ENCODE results near the gene KLHL33. TPM values are rescaled to one million over a fixed set of nuclear protein-coding genes. Genes with fewer than 3 reads are reported as not detected.

KLHL33 gene
- total RNA-seq: under 1 TPM; 0.50 to 0.92 (median 0.77) TPM

- no peaks in the 10 kb centered on the region for H3K9me3 ChIP-seq
- intact Hi-C loops (cut with DNase I): no loop called here
- H3K4me3 ChIP-seq: peak within 1 kb of the TSS; percentile 45 to 54 (median 47)
- H3K27me3 ChIP-seq: peaks cover 0 to 24% (median 0%) of the 10 kb centered on the region in 4 donors
- DNase-seq (ENCODE audit: extremely low spot score): no peak
- peaks cover 10 to 29% (median 18%) of the 10 kb centered on the region in 4 donors for H3K4me1 ChIP-seq
- WGBS: 81% methylated on average over 14 of the region's 17 CpGs
- H3K27ac ChIP-seq (replicated peaks in 1 of 4): peak within 1 kb of the TSS; percentile 63 to 82 (median 73)
- no peaks in the 10 kb centered on the region for H3K36me3 ChIP-seq
- TF ChIP-seq POLR2A (IDR thresholded peaks at IDR 0.05; ENCODE audit: low read depth) (no peak), EP300 (IDR thresholded peaks at IDR 0.05) (no peak), POLR2AphosphoS5 (IDR thresholded peaks at IDR 0.05) (no peak)
- TF ChIP-seq, protein P1, sequence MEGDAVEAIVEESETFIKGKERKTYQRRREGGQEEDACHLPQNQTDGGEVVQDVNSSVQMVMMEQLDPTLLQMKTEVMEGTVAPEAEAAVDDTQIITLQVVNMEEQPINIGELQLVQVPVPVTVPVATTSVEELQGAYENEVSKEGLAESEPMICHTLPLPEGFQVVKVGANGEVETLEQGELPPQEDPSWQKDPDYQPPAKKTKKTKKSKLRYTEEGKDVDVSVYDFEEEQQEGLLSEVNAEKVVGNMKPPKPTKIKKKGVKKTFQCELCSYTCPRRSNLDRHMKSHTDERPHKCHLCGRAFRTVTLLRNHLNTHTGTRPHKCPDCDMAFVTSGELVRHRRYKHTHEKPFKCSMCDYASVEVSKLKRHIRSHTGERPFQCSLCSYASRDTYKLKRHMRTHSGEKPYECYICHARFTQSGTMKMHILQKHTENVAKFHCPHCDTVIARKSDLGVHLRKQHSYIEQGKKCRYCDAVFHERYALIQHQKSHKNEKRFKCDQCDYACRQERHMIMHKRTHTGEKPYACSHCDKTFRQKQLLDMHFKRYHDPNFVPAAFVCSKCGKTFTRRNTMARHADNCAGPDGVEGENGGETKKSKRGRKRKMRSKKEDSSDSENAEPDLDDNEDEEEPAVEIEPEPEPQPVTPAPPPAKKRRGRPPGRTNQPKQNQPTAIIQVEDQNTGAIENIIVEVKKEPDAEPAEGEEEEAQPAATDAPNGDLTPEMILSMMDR (IDR thresholded peaks at IDR 0.05): no peak
Observed at GRCh38 chr14:20435582-20436362, at the start of gene KLHL33. KLHL33 (minus strand) TSS chr14:20436166; CDS start chr14:20435811, 355 bp downstream.

GRCh38 chr14:20482382-20482781 is 46.4 kb upstream of the KLHL33 start:
- no peak for TF ChIP-seq POLR2AphosphoS5 (IDR thresholded peaks at IDR 0.05)
- no peak for TF ChIP-seq POLR2A (IDR thresholded peaks at IDR 0.05; ENCODE audit: low read depth)
- TF ChIP-seq, protein P1 (IDR thresholded peaks at IDR 0.05): no peak
- TF ChIP-seq EP300 (IDR thresholded peaks at IDR 0.05): no peak
- Histone ChIP-seq H3K9me3 (no peaks in the 10 kb centered on the region), H3K27ac (replicated peaks in 1 of 4) (no peak overlapping the region), H3K4me3 (no peak overlapping the region), H3K4me1 (peaks cover 3 to 9% (median 5%) of the 10 kb centered on the region in 4 donors), H3K27me3 (peaks cover 0 to 14% (median 0%) of the 10 kb centered on the region in 4 donors), H3K36me3 (peaks cover 0 to 9% (median 0%) of the 10 kb centered on the region in 4 donors)
- 84% methylated on average over 5 of the region's 5 CpGs for WGBS
- no peak for DNase-seq (ENCODE audit: extremely low spot score)
- intact Hi-C loops (cut with DNase I): no loop called here

DNA sequence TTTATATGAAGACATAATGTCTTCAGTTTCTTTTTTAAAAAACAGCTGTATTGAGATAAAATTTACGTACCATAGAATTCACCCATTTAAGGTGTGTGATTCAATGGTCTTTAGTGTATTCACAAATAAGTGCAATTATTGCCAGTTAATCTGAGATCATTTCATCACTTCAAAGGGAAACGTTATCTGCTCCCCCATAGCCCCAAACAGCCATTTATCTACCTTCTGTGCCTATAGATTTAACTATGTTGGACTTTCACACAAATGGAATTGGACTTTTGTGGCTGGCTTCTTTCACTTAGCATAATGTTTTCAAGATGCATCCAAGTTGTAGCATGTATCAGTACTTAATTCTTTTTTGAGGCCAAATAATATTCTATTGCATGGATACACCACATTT is 42.9 kb upstream of the KLHL33 start:
- no peak overlapping the region for H3K4me3 ChIP-seq
- H3K9me3 ChIP-seq: no peaks in the 10 kb centered on the region
- H3K27ac ChIP-seq (replicated peaks in 1 of 4): no peak overlapping the region
- 86% methylated on average over 2 of the region's 2 CpGs for WGBS
- H3K4me1 ChIP-seq: peaks cover 7 to 14% (median 10%) of the 10 kb centered on the region in 4 donors
- intact Hi-C loops (cut with DNase I): no loop called here
- H3K27me3 ChIP-seq: no peaks in the 10 kb centered on the region
- TF ChIP-seq, protein P1 (IDR thresholded peaks at IDR 0.05): no peak
- no peak for TF ChIP-seq EP300 (IDR thresholded peaks at IDR 0.05)
- TF ChIP-seq POLR2A (IDR thresholded peaks at IDR 0.05; ENCODE audit: low read depth): no peak
- TF ChIP-seq POLR2AphosphoS5 (IDR thresholded peaks at IDR 0.05): no peak
- peaks cover 0 to 44% (median 26%) of the 10 kb centered on the region in 4 donors for H3K36me3 ChIP-seq
- DNase-seq (ENCODE audit: extremely low spot score): no peak

DNA sequence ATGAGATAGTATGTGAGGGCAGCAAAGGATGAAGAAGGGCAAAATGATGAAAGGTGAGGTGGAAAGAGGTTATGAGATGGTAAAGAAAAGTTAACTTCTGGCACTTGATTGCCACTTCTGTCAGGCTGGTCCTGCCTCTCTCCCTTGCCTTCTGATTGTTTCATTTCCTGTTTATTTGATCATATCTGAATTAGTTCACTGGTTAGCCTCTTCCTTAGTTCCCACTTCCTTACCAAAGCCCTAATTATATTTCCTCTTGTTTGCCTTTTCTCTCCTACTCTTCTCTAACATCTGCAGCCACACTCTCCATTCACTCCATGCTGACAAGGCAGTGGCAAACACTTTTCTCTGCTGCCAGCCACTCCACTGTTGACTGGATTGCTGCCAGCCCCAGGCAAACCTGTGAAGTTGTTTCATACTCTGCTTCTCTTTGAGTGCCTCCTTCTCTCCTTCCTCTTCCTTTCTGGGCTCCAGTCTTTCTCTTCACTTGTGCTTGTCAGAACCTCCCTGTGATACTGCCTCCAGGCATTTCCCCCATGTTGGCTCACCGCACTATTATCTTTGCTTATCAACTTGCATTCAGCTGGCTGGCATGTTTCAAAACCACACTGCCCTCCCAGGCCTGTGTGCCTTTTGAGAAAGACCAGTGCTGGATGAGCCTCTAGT is 41.4 kb upstream of the KLHL33 start:
- Histone ChIP-seq H3K4me1 (peaks cover 7 to 14% (median 10%) of the 10 kb centered on the region in 4 donors), H3K27me3 (no peaks in the 10 kb centered on the region), H3K27ac (replicated peaks in 1 of 4) (peak overlapping the region in 1 of 4 donors; percentile 17), H3K9me3 (no peaks in the 10 kb centered on the region), H3K4me3 (no peak overlapping the region), H3K36me3 (peaks cover 0 to 60% (median 36%) of the 10 kb centered on the region in 4 donors)
- DNase-seq (ENCODE audit: extremely low spot score): no peak
- TF ChIP-seq EP300 (IDR thresholded peaks at IDR 0.05) (no peak), POLR2AphosphoS5 (IDR thresholded peaks at IDR 0.05) (no peak), POLR2A (IDR thresholded peaks at IDR 0.05; ENCODE audit: low read depth) (no peak)
- TF ChIP-seq, protein P1 (IDR thresholded peaks at IDR 0.05): no peak
- intact Hi-C loops (cut with DNase I): no loop called here
- 71% methylated on average over 1 of the region's 1 CpG for WGBS

Measured in esophagus muscularis mucosa (tissue), 4 donors.